T47D (cell line): Measurements from ENCODE around the gene PCK1.

Source experiments
- DNase-seq, 2 experiments: peaks; one replicate each; pipeline versions ENCODE4 v3.0.0 to v3.0.0-alpha.2; 2011 to 2012; ENCODE audit warnings: low read depth in 1 of 2, low spot score in 1 of 2
- JUND ChIP-seq: IDR thresholded peaks from 2 replicates; pipeline ENCODE4 v1.6.1; 2012; ENCODE audit warnings: low read depth
- in situ Hi-C: cut with HindIII; loops from 2 replicates; pipeline ENCODE4 v1.10.0; 2016; ENCODE audit warnings: low sequenced_read_pairs, low pct_unique_long_range_greater_than_20kb

Gene PCK1

DNA sequence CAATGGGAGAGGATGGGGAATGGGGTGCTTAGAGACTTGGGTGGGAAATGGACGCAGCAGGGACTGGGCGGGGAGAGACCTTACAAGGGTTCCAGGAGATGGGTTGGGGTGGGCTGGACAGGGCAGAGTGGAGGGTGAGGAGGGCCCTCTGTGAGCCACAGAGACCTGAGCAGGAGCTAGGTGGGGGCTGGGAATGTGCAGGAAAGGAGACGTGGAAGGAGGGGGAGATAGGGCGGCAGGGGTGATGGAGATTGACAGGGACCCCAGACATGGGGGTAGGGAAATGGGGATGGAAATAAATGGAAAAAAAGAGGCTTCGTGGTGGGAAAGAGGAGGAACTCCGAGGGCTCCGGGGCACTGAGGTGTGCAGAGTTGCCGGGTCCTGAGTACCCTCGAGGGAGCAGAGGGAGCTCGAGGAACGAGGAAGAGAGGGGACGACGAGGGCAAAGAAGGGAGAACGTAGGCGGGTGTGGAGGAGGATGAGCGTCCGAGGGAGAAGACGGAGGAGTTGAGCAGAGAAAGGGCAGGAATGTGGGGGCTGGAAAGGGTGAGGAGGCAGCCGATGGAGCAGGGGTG lies 33.9 kb upstream of the PCK1 start:
- DNase-seq: no peak
- TF ChIP-seq JUND: no peak
- in situ Hi-C loops: no loop called here

DNA sequence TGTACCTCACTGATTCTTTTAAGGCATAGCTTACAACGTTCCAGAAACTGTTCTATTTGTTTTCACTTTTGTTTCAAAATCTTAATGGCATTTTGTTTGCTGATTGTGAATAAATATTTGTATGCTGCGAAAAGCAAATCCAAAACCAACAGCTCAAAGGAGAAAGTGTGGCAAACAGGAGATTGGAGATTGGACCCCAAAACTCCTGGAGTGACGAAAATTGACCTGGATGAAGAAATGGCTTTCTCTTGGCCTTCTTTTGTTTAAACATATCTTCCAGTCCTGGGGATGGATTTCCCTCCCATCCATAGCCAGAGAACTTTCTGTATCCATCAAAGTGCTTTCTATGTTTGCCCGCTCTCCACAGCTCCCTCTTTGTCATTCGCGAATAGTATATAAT lies 33.2 kb upstream of the PCK1 start:
- no peak for DNase-seq
- no peak for TF ChIP-seq JUND
- in situ Hi-C loops: no loop called here

DNA sequence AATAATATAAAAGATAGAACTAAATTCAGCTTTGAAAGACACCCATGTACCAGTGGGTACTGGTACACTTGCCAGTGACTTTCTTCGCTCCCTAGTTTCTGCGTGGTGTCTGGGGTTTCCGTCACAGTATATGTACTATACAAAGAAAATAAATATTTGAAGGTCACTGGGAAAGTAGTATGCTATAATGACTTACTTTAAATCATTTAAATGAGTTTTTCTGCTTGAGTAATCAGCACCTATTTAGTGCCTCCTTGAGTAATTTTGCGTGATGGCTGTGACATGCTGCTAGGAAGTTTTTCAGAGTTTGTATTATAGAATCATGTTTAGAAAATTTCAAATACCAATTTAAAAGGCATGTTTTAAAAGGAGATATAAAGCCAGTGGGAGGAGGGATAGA lies 32.8 kb upstream of the PCK1 start:
- no peak for DNase-seq
- in situ Hi-C loops: no loop called here
- TF ChIP-seq JUND: no peak

- no peak for DNase-seq
- no peak for TF ChIP-seq JUND
- in situ Hi-C loops: no loop called here
Measured at GRCh38 chr20:57529160-57529585, 31.7 kb upstream of the PCK1 start.

- in situ Hi-C loops: no loop called here
- no peak for TF ChIP-seq JUND
- DNase-seq: no peak
Measured at GRCh38 chr20:57529810-57530209, 31.1 kb upstream of the PCK1 start.

DNA sequence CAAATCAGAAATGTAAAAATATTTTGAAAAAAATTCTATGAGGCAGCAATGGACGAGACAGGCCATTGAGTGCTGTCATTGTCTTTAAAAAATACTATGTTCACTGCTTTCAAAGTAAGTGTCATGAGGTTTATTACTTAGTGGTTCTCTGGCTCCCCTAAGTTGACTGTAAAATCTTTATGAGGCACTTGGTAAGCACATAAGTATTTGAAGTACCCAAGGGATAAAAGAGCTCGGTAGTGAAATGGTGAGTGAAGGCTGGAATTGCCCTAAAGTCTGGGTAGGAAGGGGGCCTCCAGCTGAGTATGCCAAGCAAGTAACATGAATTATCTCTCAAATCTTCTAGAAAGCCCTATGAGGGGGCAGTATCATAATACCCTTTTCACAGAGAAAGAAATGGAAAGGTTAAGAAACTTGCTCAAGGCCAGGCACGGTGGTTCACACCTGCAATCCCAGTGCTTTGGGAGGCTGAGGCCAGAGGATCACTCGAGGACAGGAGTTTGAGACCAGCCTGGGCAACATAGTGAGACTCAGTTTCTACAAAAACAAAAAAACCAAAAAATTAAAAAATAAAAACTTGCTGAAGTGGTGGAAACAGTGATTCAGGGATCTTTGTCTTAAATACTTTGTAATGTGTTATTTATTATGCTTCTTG lies 30.5 kb upstream of the PCK1 start:
- TF ChIP-seq JUND: no peak
- DNase-seq: no peak
- in situ Hi-C loops: no loop called here

- TF ChIP-seq JUND: no peak
- in situ Hi-C loops: no loop called here
- no peak for DNase-seq
Measured at GRCh38 chr20:57532104-57532503, 28.8 kb upstream of the PCK1 start.

- in situ Hi-C loops: no loop called here
- TF ChIP-seq JUND: no peak
- no peak for DNase-seq
Measured at GRCh38 chr20:57535297-57535696, 25.6 kb upstream of the PCK1 start.

- DNase-seq: no peak
- in situ Hi-C loops: no loop called here
- TF ChIP-seq JUND: no peak
Measured at GRCh38 chr20:57536120-57536708, 24.7 kb upstream of the PCK1 start.

DNA sequence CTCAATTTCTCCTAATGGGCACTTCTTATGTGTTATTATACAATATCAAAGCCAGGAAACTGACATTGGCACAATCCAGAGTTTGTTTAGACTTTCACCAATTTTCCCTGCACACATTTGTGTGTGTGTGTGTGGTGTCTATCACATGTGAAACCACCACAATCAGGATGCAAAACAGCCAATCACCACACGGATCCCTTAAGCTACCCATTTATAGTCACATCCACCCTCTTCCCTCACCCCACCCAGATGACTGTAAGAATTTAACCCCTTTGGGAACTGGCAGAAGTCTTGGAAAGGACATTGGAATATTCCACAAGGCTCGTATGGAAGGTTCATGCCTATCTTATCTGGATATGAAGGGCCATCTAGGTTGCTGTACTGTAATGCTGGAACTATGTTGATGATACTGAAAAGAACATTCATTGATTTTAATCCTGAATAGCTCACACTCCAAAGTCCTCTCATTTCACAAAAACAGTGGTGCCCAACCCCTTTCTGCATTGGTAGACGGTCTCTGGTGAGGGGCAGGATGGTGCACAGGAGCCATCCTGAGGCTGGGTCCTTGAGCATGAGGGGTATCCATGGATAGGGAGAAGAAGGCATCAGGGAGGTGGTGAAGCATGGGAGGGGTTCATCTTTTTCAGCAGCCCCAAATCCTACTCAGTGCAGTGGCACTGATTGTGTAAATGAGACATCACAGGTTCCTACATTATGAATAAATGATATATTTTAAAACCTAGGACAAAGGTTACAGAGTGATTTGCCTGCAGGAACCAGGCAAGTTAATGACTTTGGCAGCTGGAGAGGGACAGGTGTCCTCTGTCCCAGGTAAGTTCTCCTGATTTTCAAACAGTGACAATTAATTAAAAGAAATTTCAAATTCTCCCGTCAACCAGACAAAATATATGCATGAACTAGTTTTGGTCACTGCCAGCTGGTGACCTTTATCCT lies 23.9 kb upstream of the PCK1 start:
- no peak for TF ChIP-seq JUND
- in situ Hi-C loops: no loop called here

GRCh38 chr20:57537822-57538221 lies 23.1 kb upstream of the PCK1 start:
- DNase-seq: no peak
- TF ChIP-seq JUND: no peak
- in situ Hi-C loops: no loop called here

More for the DNA sequence above, 23.9 kb upstream of the PCK1 start:
- no peak for DNase-seq

DNA sequence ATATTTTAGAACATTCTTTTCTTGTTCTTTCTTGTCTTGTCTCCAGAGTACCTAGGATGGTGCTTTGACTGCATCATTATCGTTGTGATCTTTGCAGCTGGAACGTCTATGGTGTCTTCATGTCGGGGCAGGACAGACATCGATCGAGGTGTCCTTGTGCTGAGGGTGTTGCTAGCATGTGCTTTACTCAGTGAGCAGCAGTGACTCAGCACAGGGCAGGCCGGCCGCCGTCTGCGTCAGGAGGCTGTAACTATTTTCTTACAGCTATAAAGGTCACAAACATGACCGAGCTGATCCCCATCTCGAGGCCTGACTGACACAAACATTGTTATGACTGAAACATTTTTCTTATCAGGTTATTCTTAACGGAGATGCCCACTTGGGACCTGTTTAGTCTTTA lies 21.0 kb upstream of the PCK1 start:
- no peak for TF ChIP-seq JUND
- in situ Hi-C loops: no loop called here
- no peak for DNase-seq
